SH-SY5Y (cell line): ENCODE measurements around the gene RPL39L.

Source experiments
- GATA2 ChIP-seq: IDR thresholded peaks from 2 replicates; pipeline ENCODE4 v1.6.1; 2011; ENCODE audit warnings: mild to moderate bottlenecking, low read depth, low read length
- GATA3 ChIP-seq: IDR thresholded peaks from 2 replicates; pipeline ENCODE4 v1.6.1; 2011; ENCODE audit warnings: low read depth, mild to moderate bottlenecking, low read length, moderate library complexity

- no peak for TF ChIP-seq GATA2
- no peak for TF ChIP-seq GATA3
Measured at GRCh38 chr3:187103251-187103650, 36.0 kb downstream of the RPL39L start.
